Measurements from ENCODE around the gene ZNF175. TPM values are rescaled to one million over a fixed set of nuclear protein-coding genes. Genes with fewer than 3 reads are reported as not detected.

ZNF175 gene
- total and polyA plus RNA-seq, 9 of the 15 experiments (the other 6 are each of a cell fraction or from before 2014, with no cell fraction given) = 3.7 to 37.9 (median 14.0) TPM

- DNase-seq (ENCODE audit: extremely low read depth in 1 of 4, low spot score in 3 of 4) (no peak), FAIRE-seq (no peak), ATAC-seq (no peak)
- no peak overlapping the region for H3K4me2 ChIP-seq (ENCODE audit: insufficient read depth, low read length)
- H3K79me2 ChIP-seq (ENCODE audit: control insufficient read depth, insufficient read depth, low read length) = no peaks in the 10 kb centered on the region
- intact Hi-C loops (cut with micrococcal nuclease) (no loop called here), in situ Hi-C loops (cut with MboI) (no loop called here)
- H3K9me1 ChIP-seq (ENCODE audit: control insufficient read depth, insufficient read depth, low read length) = no peaks in the 10 kb centered on the region
- BruUV-seq (replicated peaks) = no TSS peak
- no peaks in the 10 kb centered on the region for H3K4me1 ChIP-seq (replicated peaks in 1 of 2; ENCODE audit: control insufficient read depth in 2 of 2, insufficient read depth in 2 of 2, low read length in 2 of 2)
- peaks cover 13 to 29% of the 10 kb centered on the region in 2 experiments for H3K27me3 ChIP-seq (ENCODE audit: control insufficient read depth in 2 of 2, insufficient read depth in 2 of 2, low read length in 2 of 2)
- H3K27ac ChIP-seq (ENCODE audit: extremely low read depth, low read depth, low read length) = no peak overlapping the region
- H4K20me1 ChIP-seq (replicated peaks; ENCODE audit: control insufficient read depth, insufficient read depth, low read length) = no peaks in the 10 kb centered on the region
- ChIA-PET CTCF (ENCODE audit: low intra/inter-chr PET ratio) (no interaction called here), POLR2A (no interaction called here)
- no peak overlapping the region for H2AFZ ChIP-seq (ENCODE audit: low read depth, low read length)
- H3K4me3 ChIP-seq = no peak overlapping the region
- no peak overlapping the region for H3K9ac ChIP-seq (ENCODE audit: insufficient read depth in 1 of 2, low read depth in 2 of 2, low read length in 2 of 2)
- TF ChIP-seq SIRT6 (IDR thresholded peaks at IDR 0.05; ENCODE audit: low read depth, low read length) (no peak), SMARCA5 (IDR thresholded peaks at IDR 0.05) (no peak), CBFA2T3 (IDR thresholded peaks at IDR 0.05) (no peak), ZNF408 (CRISPR knock-in tag; IDR thresholded peaks at IDR 0.05; ENCODE audit: low read depth) (no peak), PRMT5 (CRISPR knock-in tag; IDR thresholded peaks at IDR 0.05) (no peak), ID3 (CRISPR knock-in tag; IDR thresholded peaks at IDR 0.05) (no peak), ID3 (tag; IDR thresholded peaks at IDR 0.05) (no peak), ESRRB (CRISPR knock-in tag; IDR thresholded peaks at IDR 0.05; ENCODE audit: borderline replicate concordance) (no peak), MTA3 (IDR thresholded peaks at IDR 0.05; ENCODE audit: borderline replicate concordance) (no peak), ZBTB9 (CRISPR knock-in tag; IDR thresholded peaks at IDR 0.05) (no peak), CUX1 (CRISPR knock-in tag; IDR thresholded peaks at IDR 0.05) (no peak), ZNF165 (CRISPR knock-in tag; IDR thresholded peaks at IDR 0.05; ENCODE audit: borderline replicate concordance) (no peak)
- H3K9me3 ChIP-seq (replicated peaks; ENCODE audit: control insufficient read depth, insufficient read depth, low read depth, low read length) = no peaks in the 10 kb centered on the region
- no peaks in the 10 kb centered on the region for H3K36me3 ChIP-seq (ENCODE audit: control insufficient read depth, insufficient read depth, low read length)
- 0% methylated on average over 1 of the region's 1 CpG for WGBS (ENCODE audit: insufficient coverage, low coverage, missing lambda C conversion rate)
Observed at GRCh38 chr19:51610576-51610975, 39.5 kb downstream of the ZNF175 start.

Measured in K562 (cell line).